Measurements from ENCODE around the gene CA5A.
"Not testable (repeated sequence)": the region's sequence is repeated elsewhere in the genome, so short reads cannot be mapped to it uniquely, and the experiment has no call there.

The CA5A gene

GRCh38 chr16:87929986-87930385 lies 6.3 kb downstream of the CA5A start:
- peaks cover 7% of the 10 kb centered on the region for H3K27me3 Mint-ChIP-seq
- no peaks in the 10 kb centered on the region for H3K36me3 Mint-ChIP-seq (ENCODE audit: low read depth)
- H3K9me3 Mint-ChIP-seq = no peaks in the 10 kb centered on the region
- no peak for DNase-seq
- peaks cover 7% of the 10 kb centered on the region for H3K4me1 Mint-ChIP-seq (ENCODE audit: low read depth)
- no peak overlapping the region for H3K27ac Mint-ChIP-seq
- no peak overlapping the region for H3K4me3 Mint-ChIP-seq

GRCh38 chr16:87927195-87927562 lies 9.2 kb downstream of the CA5A start:
- H3K36me3 Mint-ChIP-seq (ENCODE audit: low read depth) = no peaks in the 10 kb centered on the region
- peaks cover 7% of the 10 kb centered on the region for H3K4me1 Mint-ChIP-seq (ENCODE audit: low read depth)
- no peak overlapping the region for H3K4me3 Mint-ChIP-seq
- peaks cover 7% of the 10 kb centered on the region for H3K27me3 Mint-ChIP-seq
- DNase-seq = no peak
- H3K9me3 Mint-ChIP-seq = no peaks in the 10 kb centered on the region
- H3K27ac Mint-ChIP-seq = no peak overlapping the region

GRCh38 chr16:87926246-87927194 lies 9.8 kb downstream of the CA5A start:
- Mint-ChIP-seq H3K9me3 (no peaks in the 10 kb centered on the region), H3K36me3 (ENCODE audit: low read depth) (no peaks in the 10 kb centered on the region), H3K4me3 (no peak overlapping the region), H3K27ac (no peak overlapping the region), H3K4me1 (ENCODE audit: low read depth) (peaks cover 7% of the 10 kb centered on the region), H3K27me3 (peaks cover 7% of the 10 kb centered on the region)
- DNase-seq = peak; percentile 44

GRCh38 chr16:87924811-87925670 lies 11.3 kb downstream of the CA5A start:
- no peak overlapping the region for H3K27ac Mint-ChIP-seq
- no peaks in the 10 kb centered on the region for H3K9me3 Mint-ChIP-seq
- no peak overlapping the region for H3K4me3 Mint-ChIP-seq
- no peak for DNase-seq
- peaks cover 7% of the 10 kb centered on the region for H3K27me3 Mint-ChIP-seq
- no peaks in the 10 kb centered on the region for H3K36me3 Mint-ChIP-seq (ENCODE audit: low read depth)
- H3K4me1 Mint-ChIP-seq (ENCODE audit: low read depth) = peaks cover 7% of the 10 kb centered on the region

GRCh38 chr16:87924041-87924810 lies 12.1 kb downstream of the CA5A start:
- Mint-ChIP-seq H3K4me3 (no peak overlapping the region), H3K27ac (no peak overlapping the region), H3K4me1 (ENCODE audit: low read depth) (peaks cover 7% of the 10 kb centered on the region), H3K27me3 (peaks cover 7% of the 10 kb centered on the region), H3K9me3 (no peaks in the 10 kb centered on the region), H3K36me3 (ENCODE audit: low read depth) (no peaks in the 10 kb centered on the region)
- DNase-seq = no peak

- Mint-ChIP-seq H3K36me3 (ENCODE audit: low read depth) (no peaks in the 10 kb centered on the region), H3K4me3 (no peak overlapping the region), H3K27ac (no peak overlapping the region), H3K9me3 (no peaks in the 10 kb centered on the region), H3K4me1 (ENCODE audit: low read depth) (peaks cover 10% of the 10 kb centered on the region), H3K27me3 (peaks cover 18% of the 10 kb centered on the region)
- no peak for DNase-seq
Observed at GRCh38 chr16:87922250-87922871, 14.0 kb downstream of the CA5A start.

GRCh38 chr16:87921236-87921773 lies 15.0 kb downstream of the CA5A start:
- no peak overlapping the region for H3K27ac Mint-ChIP-seq
- H3K9me3 Mint-ChIP-seq = no peaks in the 10 kb centered on the region
- no peak overlapping the region for H3K4me3 Mint-ChIP-seq
- H3K4me1 Mint-ChIP-seq (ENCODE audit: low read depth) = peaks cover 5% of the 10 kb centered on the region
- peaks cover 13% of the 10 kb centered on the region for H3K27me3 Mint-ChIP-seq
- H3K36me3 Mint-ChIP-seq (ENCODE audit: low read depth) = no peaks in the 10 kb centered on the region
- no peak for DNase-seq

GRCh38 chr16:87919681-87919994 lies 16.7 kb downstream of the CA5A start:
- peaks cover 12% of the 10 kb centered on the region for H3K27me3 Mint-ChIP-seq
- no peak overlapping the region for H3K4me3 Mint-ChIP-seq
- H3K36me3 Mint-ChIP-seq (ENCODE audit: low read depth) = no peaks in the 10 kb centered on the region
- peaks cover 3% of the 10 kb centered on the region for H3K4me1 Mint-ChIP-seq (ENCODE audit: low read depth)
- no peak overlapping the region for H3K27ac Mint-ChIP-seq
- no peaks in the 10 kb centered on the region for H3K9me3 Mint-ChIP-seq
- DNase-seq = no peak

- Mint-ChIP-seq H3K9me3 (no peaks in the 10 kb centered on the region), H3K27me3 (peaks cover 14% of the 10 kb centered on the region), H3K4me1 (ENCODE audit: low read depth) (peaks cover 3% of the 10 kb centered on the region), H3K36me3 (ENCODE audit: low read depth) (no peaks in the 10 kb centered on the region), H3K4me3 (no peak overlapping the region), H3K27ac (no peak overlapping the region)
- no peak for DNase-seq
Observed at GRCh38 chr16:87918866-87919680, 17.3 kb downstream of the CA5A start.

- Mint-ChIP-seq H3K27ac (no peak overlapping the region), H3K27me3 (peaks cover 19% of the 10 kb centered on the region), H3K4me1 (ENCODE audit: low read depth) (peaks cover 3% of the 10 kb centered on the region), H3K4me3 (no peak overlapping the region), H3K9me3 (no peaks in the 10 kb centered on the region), H3K36me3 (ENCODE audit: low read depth) (no peaks in the 10 kb centered on the region)
- no peak for DNase-seq
Observed at GRCh38 chr16:87918338-87918737, 18.0 kb downstream of the CA5A start.

- H3K4me3 Mint-ChIP-seq = no peak overlapping the region
- DNase-seq = no peak
- peaks cover 22% of the 10 kb centered on the region for H3K27me3 Mint-ChIP-seq
- H3K36me3 Mint-ChIP-seq (ENCODE audit: low read depth) = no peaks in the 10 kb centered on the region
- H3K4me1 Mint-ChIP-seq (ENCODE audit: low read depth) = peaks cover 3% of the 10 kb centered on the region
- H3K9me3 Mint-ChIP-seq = no peaks in the 10 kb centered on the region
- no peak overlapping the region for H3K27ac Mint-ChIP-seq
Observed at GRCh38 chr16:87917503-87917902, 18.8 kb downstream of the CA5A start.

- H3K4me1 Mint-ChIP-seq (ENCODE audit: low read depth) = peaks cover 3% of the 10 kb centered on the region
- DNase-seq = no peak
- H3K36me3 Mint-ChIP-seq (ENCODE audit: low read depth) = no peaks in the 10 kb centered on the region
- no peaks in the 10 kb centered on the region for H3K9me3 Mint-ChIP-seq
- no peak overlapping the region for H3K4me3 Mint-ChIP-seq
- no peak overlapping the region for H3K27ac Mint-ChIP-seq
- peaks cover 25% of the 10 kb centered on the region for H3K27me3 Mint-ChIP-seq
Observed at GRCh38 chr16:87914812-87915211, 21.5 kb downstream of the CA5A start.

GRCh38 chr16:87914021-87914725 lies 22.2 kb downstream of the CA5A start:
- H3K4me3 Mint-ChIP-seq; H3K27ac Mint-ChIP-seq; H3K36me3 Mint-ChIP-seq (ENCODE audit: low read depth); H3K4me1 Mint-ChIP-seq (ENCODE audit: low read depth); DNase-seq; H3K9me3 Mint-ChIP-seq: not testable (repeated sequence)
- peaks cover 25% of the 10 kb centered on the region for H3K27me3 Mint-ChIP-seq

Data from activated T-cell treated with anti-CD3 and anti-CD28 coated beads, Interleukin-2, amount 50 U/mL, for 24 hours (primary cell).